Fibroblast of skin of right biceps (primary cell): Measurements from ENCODE around the gene PDIK1L.

Experiments used
- DNase-seq: peaks from one replicate; pipeline ENCODE4 v3.0.0-alpha.2; 2013

Gene PDIK1L

GRCh38 chr1:26124418-26125331 lies 13.1 kb downstream of the PDIK1L start:
- DNase-seq = no peak

- no peak for DNase-seq
Measured at GRCh38 chr1:26125382-26125781, 13.8 kb downstream of the PDIK1L start.

GRCh38 chr1:26125946-26126320 lies 14.3 kb downstream of the PDIK1L start:
- no peak for DNase-seq

GRCh38 chr1:26126321-26127084 lies 14.9 kb downstream of the PDIK1L start:
- peak; percentile 45 for DNase-seq

- no peak for DNase-seq
Measured at GRCh38 chr1:26127235-26128163, 15.9 kb downstream of the PDIK1L start.

- DNase-seq = no peak
Measured at GRCh38 chr1:26129778-26130177, 18.2 kb downstream of the PDIK1L start.

- DNase-seq = no peak
Measured at GRCh38 chr1:26130695-26131094, 19.1 kb downstream of the PDIK1L start.

GRCh38 chr1:26132128-26132833 lies 20.7 kb downstream of the PDIK1L start:
- no peak for DNase-seq

- no peak for DNase-seq
Measured at GRCh38 chr1:26132834-26133167, 21.2 kb downstream of the PDIK1L start.

GRCh38 chr1:26134466-26134865 lies 22.8 kb downstream of the PDIK1L start:
- no peak for DNase-seq

GRCh38 chr1:26138974-26139558 lies 27.4 kb downstream of the PDIK1L start:
- DNase-seq = no peak

GRCh38 chr1:26142159-26142558 lies 30.5 kb downstream of the PDIK1L start:
- no peak for DNase-seq

- DNase-seq = peak; percentile 72
Measured at GRCh38 chr1:26145041-26145959, 33.7 kb downstream of the PDIK1L start.

- no peak for DNase-seq
Measured at GRCh38 chr1:26145960-26146294, 34.3 kb downstream of the PDIK1L start.

- DNase-seq = no peak
Measured at GRCh38 chr1:26148887-26149286, 37.3 kb downstream of the PDIK1L start.

GRCh38 chr1:26153966-26154532 lies 42.4 kb downstream of the PDIK1L start:
- no peak for DNase-seq

GRCh38 chr1:26154750-26155149 lies 43.1 kb downstream of the PDIK1L start:
- DNase-seq = no peak

- DNase-seq = no peak
Measured at GRCh38 chr1:26155370-26156284, 44.0 kb downstream of the PDIK1L start.

- peak; percentile 47 for DNase-seq
Measured at GRCh38 chr1:26156285-26157038, 44.8 kb downstream of the PDIK1L start.
